Right kidney (tissue), 1 donor: ENCODE data around the gene ISCU.
"Not testable (repeated sequence)": the region's sequence is repeated elsewhere in the genome, so short reads cannot be mapped to it uniquely, and the experiment has no call there.

Experiments used
- DNase-seq: peaks from one replicate; pipeline ENCODE4 v3.0.0-alpha.2; 2016

ISCU gene

GRCh38 chr12:108618953-108619274, 56.5 kb downstream of the ISCU start:
- not testable (repeated sequence) for DNase-seq
